Heart left ventricle (tissue), 13 donors: Measurements from ENCODE around the gene IL18RAP.

Source experiments
- POLR2A ChIP-seq, 2 donors: fragments of 450-650 bp; IDR thresholded peaks; one replicate each; pipeline ENCODE4 v1.6.1; 2017; ENCODE audit warnings: antibody characterized with exemption in 2 of 2, mild to moderate bottlenecking in 2 of 2, moderate library complexity in 2 of 2
- TF ChIP-seq, protein P1 (sequence below), 12 donors: fragments of 200-600 bp; sonication (generic) in 4 of 12; IDR thresholded peaks; one replicate each; pipeline versions ENCODE4 v1.5.0 to v1.8.0; 2018 to 2022; ENCODE audit warnings: antibody characterized with exemption in 12 of 12, mild to moderate bottlenecking in 5 of 12
- donor health status: ischemic (EF 13 %, LVEDD 7.1; RV severe dilation, severe dysfunction).
- donor health status: DM: no; HTN: yes; CAD: no.
- donor health status: DM: no; HTN: no; CAD: no.
- donor health status: ischemic (EF 25% LVEDD 6.9; RV normal size, moderate dysfunction).
- donor health status: ischemic (EF 25% LVEDD 5.7; RV mildly dilated, moderate dysfunction).
- donor health status: ischemic (EF 35%, LVEDD 5.7; RV mildly dilated, moderate dysfunction).
- donor health status: nonischemic (EF 11% LVEDD 7.7; RV severe dilation, severe dysfunction).
- donor health status: DM: yes; HTN: yes; CAD: no.
- donor health status: PGD.
- donor health status: ischemic (EF 29% LVEDD 5.4; RV normal size, mild dysfunction).
- donor health status: nonischemic (EF 23%, LVEDD 6.1; RV moderate dilation, normal function).

GRCh38 chr2:102473020-102473419, 50.1 kb downstream of the IL18RAP start, which contains the start of gene SLC9A4:
- TF ChIP-seq POLR2A (IDR thresholded peaks at IDR 0.05) = no peak
- TF ChIP-seq, protein P1, sequence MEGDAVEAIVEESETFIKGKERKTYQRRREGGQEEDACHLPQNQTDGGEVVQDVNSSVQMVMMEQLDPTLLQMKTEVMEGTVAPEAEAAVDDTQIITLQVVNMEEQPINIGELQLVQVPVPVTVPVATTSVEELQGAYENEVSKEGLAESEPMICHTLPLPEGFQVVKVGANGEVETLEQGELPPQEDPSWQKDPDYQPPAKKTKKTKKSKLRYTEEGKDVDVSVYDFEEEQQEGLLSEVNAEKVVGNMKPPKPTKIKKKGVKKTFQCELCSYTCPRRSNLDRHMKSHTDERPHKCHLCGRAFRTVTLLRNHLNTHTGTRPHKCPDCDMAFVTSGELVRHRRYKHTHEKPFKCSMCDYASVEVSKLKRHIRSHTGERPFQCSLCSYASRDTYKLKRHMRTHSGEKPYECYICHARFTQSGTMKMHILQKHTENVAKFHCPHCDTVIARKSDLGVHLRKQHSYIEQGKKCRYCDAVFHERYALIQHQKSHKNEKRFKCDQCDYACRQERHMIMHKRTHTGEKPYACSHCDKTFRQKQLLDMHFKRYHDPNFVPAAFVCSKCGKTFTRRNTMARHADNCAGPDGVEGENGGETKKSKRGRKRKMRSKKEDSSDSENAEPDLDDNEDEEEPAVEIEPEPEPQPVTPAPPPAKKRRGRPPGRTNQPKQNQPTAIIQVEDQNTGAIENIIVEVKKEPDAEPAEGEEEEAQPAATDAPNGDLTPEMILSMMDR (IDR thresholded peaks at IDR 0.05) = peak; percentile 69 to 87 (median 80)
